Measurements from ENCODE around the gene GZMH. TPM values are rescaled to one million over a fixed set of nuclear protein-coding genes. Genes with fewer than 3 reads are reported as not detected.

The GZMH gene
- total RNA-seq, 1 donor: 56.1 TPM

DNA sequence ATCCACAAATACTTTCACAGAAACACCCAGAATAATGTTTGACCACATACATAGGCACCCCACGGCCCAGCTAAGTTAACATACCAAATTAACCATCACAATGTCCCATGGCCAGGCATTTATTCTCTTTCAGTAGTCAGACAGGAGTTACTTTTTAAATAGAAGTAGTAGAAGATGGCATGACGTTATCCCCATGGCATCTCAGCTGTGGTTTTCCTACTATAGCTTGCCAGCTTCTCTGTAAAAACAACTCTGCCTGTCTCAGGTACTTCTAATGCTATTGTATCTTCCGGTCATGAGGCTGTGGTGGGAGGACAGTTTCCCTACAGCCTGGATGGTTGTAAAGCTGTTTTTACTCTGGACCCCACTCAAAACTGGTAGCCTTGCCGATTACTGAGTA lies 52.7 kb downstream of the GZMH start:
- Histone ChIP-seq H3K9me3 (ENCODE audit: low read depth, low read length) (no peaks in the 10 kb centered on the region), H3K4me3 (ENCODE audit: low read length) (no peak overlapping the region)

More for the DNA sequence above, 52.7 kb downstream of the GZMH start:
- H3K4me1 ChIP-seq (ENCODE audit: insufficient read depth, low read length): no peaks in the 10 kb centered on the region
- H3K27me3 ChIP-seq (ENCODE audit: insufficient read depth, low read length): peaks cover 4% of the 10 kb centered on the region

Other genes starting within 250 kb of the GZMH start
- gene NFATC4, start 241.5 kb downstream of the GZMH start, total RNA-seq: 0.10 TPM
- gene NYNRIN, start 210.7 kb downstream of the GZMH start, total RNA-seq: under 0.01 TPM
- gene CBLN3, start 180.0 kb downstream of the GZMH start, total RNA-seq: 0.84 TPM
- gene KHNYN, start 179.7 kb downstream of the GZMH start, total RNA-seq: 148 TPM
- gene SDR39U1, start 166.9 kb downstream of the GZMH start, total RNA-seq: 21.6 TPM
- not detected for gene CMA1, start 101.4 kb downstream of the GZMH start, total RNA-seq
- not detected for gene CTSG, start 33.4 kb downstream of the GZMH start, total RNA-seq
- gene GZMB, start 24.5 kb upstream of the GZMH start, total RNA-seq: 54.7 TPM